ENCODE measurements around the gene DHRS3.

GRCh38 chr1:12654004-12654567 is 36.1 kb upstream of the DHRS3 start:
- TF ChIP-seq CTCF (conservative IDR thresholded peaks at IDR 0.05 in 1 of 2, IDR thresholded peaks at IDR 0.05 in 1 of 2; ENCODE audit: extremely low read depth in 1 of 2, insufficient read depth in 1 of 2, low read depth in 1 of 2, low read length in 2 of 2) (no peak), EZH2 (IDR thresholded peaks at IDR 0.05; ENCODE audit: borderline replicate concordance, low read length) (no peak)
